Breast epithelium (tissue), 4 donors: Measurements from ENCODE around the gene PSMB1. TPM values are rescaled to one million over a fixed set of nuclear protein-coding genes. Genes with fewer than 3 reads are reported as not detected.
A peak's percentile ranks its signal among the peaks of the same experiment; 100 is the strongest.

Experiments
- DNase-seq, 2 donors: peaks; one replicate each; pipeline ENCODE4 v3.0.0-alpha.2; 2019; ENCODE audit warnings: low spot score in 2 of 2
- H3K27ac ChIP-seq, 2 donors: fragments of 200-600 bp; sonication (generic) in 1 of 2; one replicate each; pipeline ENCODE4 v1.5.1; 2016 to 2019; ENCODE audit warnings: mild to moderate bottlenecking in 1 of 2
- H3K27me3 ChIP-seq, 2 donors: fragments of 200-600 bp; sonication (generic) in 1 of 2; one replicate each; pipeline versions ENCODE4 v1.5.1 to v1.6.0; 2017 to 2019; ENCODE audit warnings: control low read depth in 1 of 2, mild to moderate bottlenecking in 1 of 2
- H3K36me3 ChIP-seq: fragments of 200-600 bp; one replicate; pipeline ENCODE4 v1.5.1; 2019
- H3K4me1 ChIP-seq, 2 donors: fragments of 200-600 bp; sonication (generic); one replicate each; pipeline ENCODE4 v1.5.1; 2016 to 2019; ENCODE audit warnings: control low read depth in 1 of 2
- H3K4me3 ChIP-seq, 3 donors: fragments of 200-600 bp; sonication (generic); 1 replicate in 2 of 3; 2 replicates in 1 of 3; pipeline ENCODE4 v1.5.1; 2016 to 2019; ENCODE audit warnings: mild to moderate bottlenecking in 3 of 3, moderate library complexity in 2 of 3
- H3K9me3 ChIP-seq, 2 donors: fragments of 200-600 bp; sonication (generic) in 1 of 2; one replicate each; pipeline ENCODE4 v1.5.1; 2016 to 2019; ENCODE audit warnings: control low read depth in 1 of 2
- CTCF ChIP-seq, 3 donors: fragments of 450-650 bp; IDR thresholded peaks; one replicate each; pipeline ENCODE4 v1.5.1; 2016 to 2017; ENCODE audit warnings: antibody characterized with exemption in 3 of 3, mild to moderate bottlenecking in 3 of 3, moderate library complexity in 3 of 3
- POLR2A ChIP-seq: fragments of 450-650 bp; IDR thresholded peaks from one replicate; pipeline ENCODE4 v1.6.1; 2016; ENCODE audit warnings: antibody characterized with exemption, mild to moderate bottlenecking, moderate library complexity
- POLR2AphosphoS5 ChIP-seq, 3 donors: sonication (generic); formaldehyde crosslinking; IDR thresholded peaks; one replicate each; pipeline ENCODE4 v1.6.1; 2017; ENCODE audit warnings: antibody characterized with exemption in 3 of 3
- intact Hi-C: fragments of 100-400 bp; cut with DNase I; formaldehyde crosslinking; loops from one replicate; pipeline ENCODE4 v1.15.1; 2023; ENCODE audit warnings: low total_unique reads
- total RNA-seq, 3 donors: library from RNA; depleted of rRNA; stranded (reverse); fragments of >200 nt; gene quantifications; one replicate each; pipeline ENCODE4 v1.1.0, GENCODE V29; 2016

Gene PSMB1
- total RNA-seq, 3 donors from 2014 or later, result 190 to 281 (median 214) TPM

- H3K4me3 ChIP-seq, result peak within 1 kb of the TSS; percentile 79 to 95 (median 90)
- H3K36me3 ChIP-seq, result no peaks in the 10 kb centered on the region
- no peak for TF ChIP-seq POLR2A
- TF ChIP-seq CTCF (IDR thresholded peaks at IDR 0.05), result no peak
- TF ChIP-seq POLR2AphosphoS5 (IDR thresholded peaks at IDR 0.05), result peak in 1 of 3 donors; percentile 51
- peak; percentile 82 to 93 for DNase-seq
- H3K4me1 ChIP-seq, result no peaks in the 10 kb centered on the region
- H3K27ac ChIP-seq, result peak within 1 kb of the TSS; percentile 90 to 91
- H3K27me3 ChIP-seq, result no peaks in the 10 kb centered on the region
- no peaks in the 10 kb centered on the region for H3K9me3 ChIP-seq
- intact Hi-C loops, result no loop called here
Measured at GRCh38 chr6:170584181-170584953, 31.3 kb upstream of the PSMB1 start, which contains the start of gene PDCD2. Gene PDCD2 (minus strand): TSS chr6:170584637. CDS start chr6:170584581, 56 bp downstream.

GRCh38 chr6:170583756-170584180 lies 30.7 kb upstream of the PSMB1 start:
- no peak for TF ChIP-seq POLR2A
- TF ChIP-seq POLR2AphosphoS5 (IDR thresholded peaks at IDR 0.05), result no peak
- no peak for TF ChIP-seq CTCF (IDR thresholded peaks at IDR 0.05)
- H3K27ac ChIP-seq, result peak overlapping the region; percentile 90 to 91
- intact Hi-C loops, result no loop called here

GRCh38 chr6:170578909-170579308 lies 25.8 kb upstream of the PSMB1 start:
- Histone ChIP-seq H3K4me1 (no peaks in the 10 kb centered on the region), H3K9me3 (no peaks in the 10 kb centered on the region), H3K4me3 (no peak overlapping the region), H3K27me3 (no peaks in the 10 kb centered on the region), H3K36me3 (no peaks in the 10 kb centered on the region), H3K27ac (no peak overlapping the region)
- DNase-seq, result no peak
- no peak for TF ChIP-seq CTCF (IDR thresholded peaks at IDR 0.05)
- no peak for TF ChIP-seq POLR2A
- intact Hi-C loops, result no loop called here

More at GRCh38 chr6:170583756-170584180, 30.7 kb upstream of the PSMB1 start:
- no peaks in the 10 kb centered on the region for H3K36me3 ChIP-seq
- H3K4me1 ChIP-seq, result no peaks in the 10 kb centered on the region
- no peaks in the 10 kb centered on the region for H3K9me3 ChIP-seq
- DNase-seq, result no peak
- peak overlapping the region; percentile 79 to 95 (median 90) for H3K4me3 ChIP-seq
- no peaks in the 10 kb centered on the region for H3K27me3 ChIP-seq

GRCh38 chr6:170575250-170575649 lies 22.1 kb upstream of the PSMB1 start:
- H3K27me3 ChIP-seq, result no peaks in the 10 kb centered on the region
- H3K4me3 ChIP-seq, result no peak overlapping the region
- DNase-seq, result no peak
- no peaks in the 10 kb centered on the region for H3K9me3 ChIP-seq
- H3K4me1 ChIP-seq, result no peaks in the 10 kb centered on the region
- no peak for TF ChIP-seq POLR2A
- no peak for TF ChIP-seq POLR2AphosphoS5 (IDR thresholded peaks at IDR 0.05)
- peak in 1 of 3 donors; percentile 13 for TF ChIP-seq CTCF (IDR thresholded peaks at IDR 0.05)
- no peaks in the 10 kb centered on the region for H3K36me3 ChIP-seq
- H3K27ac ChIP-seq, result no peak overlapping the region
- intact Hi-C loops, result no loop called here

DNA sequence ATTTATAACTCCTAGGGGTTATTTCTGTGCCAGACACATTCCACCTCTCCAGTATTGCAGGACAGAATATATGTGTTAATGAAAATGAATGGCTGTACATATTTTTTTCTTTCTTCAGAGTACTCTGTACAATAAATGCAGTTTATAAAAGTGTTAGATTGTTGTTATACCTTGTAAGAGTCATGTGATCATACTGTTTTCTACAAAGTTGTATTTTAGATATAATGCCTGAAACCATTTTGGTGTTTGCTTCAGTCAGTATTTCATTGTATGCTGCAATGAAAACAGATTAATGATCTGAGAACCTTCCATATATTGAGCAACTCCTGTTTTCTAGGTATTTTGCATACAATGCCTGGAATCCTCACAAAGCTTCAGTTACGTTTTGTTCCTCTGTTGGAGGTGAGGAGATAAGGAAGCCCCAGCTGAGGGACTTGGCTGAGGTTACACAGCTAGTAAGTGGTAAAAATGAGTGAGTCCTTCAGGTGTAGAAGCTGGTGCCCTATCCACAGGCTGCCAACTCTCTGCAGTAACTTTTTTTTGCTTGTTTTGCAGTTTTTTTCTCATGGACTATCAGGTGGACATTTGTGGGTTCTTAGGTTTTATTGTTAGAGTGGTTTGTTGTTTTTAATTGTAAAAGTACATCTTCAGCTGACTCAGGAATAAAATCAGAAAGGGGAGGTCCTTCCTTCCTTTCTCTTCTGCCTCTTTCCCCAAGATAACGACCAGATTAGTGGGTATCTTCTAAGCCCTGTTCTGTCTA lies 19.8 kb upstream of the PSMB1 start:
- no peak for DNase-seq
- Histone ChIP-seq H3K4me1 (no peaks in the 10 kb centered on the region), H3K36me3 (no peaks in the 10 kb centered on the region), H3K9me3 (no peaks in the 10 kb centered on the region), H3K4me3 (no peak overlapping the region), H3K27me3 (no peaks in the 10 kb centered on the region), H3K27ac (no peak overlapping the region)
- TF ChIP-seq POLR2A (no peak), CTCF (IDR thresholded peaks at IDR 0.05) (no peak), POLR2AphosphoS5 (IDR thresholded peaks at IDR 0.05) (no peak)
- intact Hi-C loops, result no loop called here
